GM18498 (cell line): ENCODE data around the gene RAPGEF5.

Experiments used
- ATAC-seq: cut with Tn5 transposase; IDR thresholded peaks from one replicate; pipeline ENCODE4 v1.9.1; 2021; ENCODE audit warnings: mild to moderate bottlenecking, moderate library complexity; ENCODE audit not compliant: unreplicated experiment

RAPGEF5 gene

GRCh38 chr7:22195397-22196172 lies 161.4 kb downstream of the RAPGEF5 start:
- ATAC-seq, result no peak

GRCh38 chr7:22194658-22195273 lies 162.2 kb downstream of the RAPGEF5 start:
- ATAC-seq, result no peak

- no peak for ATAC-seq
Measured at GRCh38 chr7:22193450-22193983, 163.4 kb downstream of the RAPGEF5 start.

GRCh38 chr7:22192801-22193200 lies 164.2 kb downstream of the RAPGEF5 start:
- ATAC-seq, result no peak

- ATAC-seq, result no peak
Measured at GRCh38 chr7:22190736-22191135, 166.2 kb downstream of the RAPGEF5 start.

- no peak for ATAC-seq
Measured at GRCh38 chr7:22189741-22190140, 167.2 kb downstream of the RAPGEF5 start.

DNA sequence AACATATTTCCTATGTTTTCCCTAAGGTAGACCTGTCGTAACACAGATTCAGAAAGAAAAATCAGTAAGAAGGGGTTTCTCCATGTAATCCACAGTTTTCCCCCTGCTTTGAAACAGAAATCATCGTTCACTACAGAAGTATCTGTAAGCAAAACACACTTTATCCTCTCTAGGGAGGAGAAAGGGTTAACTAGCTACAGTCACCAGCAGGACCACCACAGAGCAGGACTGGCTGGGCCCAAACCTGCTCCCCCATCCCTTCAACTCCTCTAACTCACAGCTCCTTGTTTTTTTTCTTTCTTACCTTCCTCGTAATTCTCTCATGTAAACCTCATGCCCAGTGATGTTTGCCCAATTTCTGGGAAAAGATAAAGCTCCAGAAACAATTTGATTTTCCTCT lies 167.7 kb downstream of the RAPGEF5 start:
- ATAC-seq, result no peak

GRCh38 chr7:22187691-22188348 lies 169.1 kb downstream of the RAPGEF5 start:
- no peak for ATAC-seq

DNA sequence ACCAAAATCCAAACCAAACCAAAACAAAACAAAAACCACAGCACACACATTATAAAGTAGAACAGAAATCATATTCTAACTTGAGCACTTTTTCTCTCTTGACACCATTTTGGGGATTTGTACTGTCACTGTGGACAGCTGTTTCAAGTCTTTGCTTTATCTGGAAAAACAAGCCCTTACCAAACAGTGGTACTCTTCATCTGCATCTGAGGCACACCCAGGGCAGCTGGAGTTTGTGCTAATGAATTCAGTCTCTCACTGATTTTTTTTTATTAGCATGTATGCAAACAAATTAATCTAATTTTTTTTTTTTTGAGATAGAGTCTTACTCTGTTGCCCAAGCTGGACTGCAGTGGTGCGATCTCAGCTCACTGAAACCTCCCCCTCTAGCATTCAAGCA lies 171.4 kb downstream of the RAPGEF5 start:
- ATAC-seq, result no peak

DNA sequence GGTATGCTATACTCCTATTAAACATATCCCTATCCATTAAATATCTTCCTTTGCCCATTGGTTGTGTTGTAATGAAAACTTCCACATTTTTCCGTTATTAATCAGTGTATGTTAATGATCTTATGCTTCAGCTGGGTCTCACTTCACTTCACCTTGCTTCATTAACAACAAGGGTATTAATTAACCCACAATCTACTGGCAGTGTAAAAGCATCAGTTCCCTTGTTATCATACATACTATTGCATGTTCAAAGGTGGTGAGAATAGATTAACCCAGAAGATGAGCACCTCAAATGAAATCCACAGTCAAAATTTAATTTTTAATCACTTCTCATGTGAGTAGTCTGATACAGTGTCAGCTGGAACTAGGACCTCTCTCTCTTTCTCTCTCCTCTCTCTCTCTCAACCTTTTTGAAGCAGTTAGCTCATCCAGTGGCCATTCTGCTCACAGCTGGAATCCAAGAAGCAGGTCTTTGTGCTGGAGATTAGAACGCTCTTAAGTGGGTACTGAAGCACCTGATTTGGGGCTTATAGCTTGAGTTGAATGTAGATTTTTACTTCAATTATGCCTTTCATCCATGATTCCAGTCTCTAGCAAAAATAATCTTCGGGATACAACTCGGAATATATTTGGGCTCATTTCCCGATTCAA lies 172.3 kb downstream of the RAPGEF5 start:
- no peak for ATAC-seq

DNA sequence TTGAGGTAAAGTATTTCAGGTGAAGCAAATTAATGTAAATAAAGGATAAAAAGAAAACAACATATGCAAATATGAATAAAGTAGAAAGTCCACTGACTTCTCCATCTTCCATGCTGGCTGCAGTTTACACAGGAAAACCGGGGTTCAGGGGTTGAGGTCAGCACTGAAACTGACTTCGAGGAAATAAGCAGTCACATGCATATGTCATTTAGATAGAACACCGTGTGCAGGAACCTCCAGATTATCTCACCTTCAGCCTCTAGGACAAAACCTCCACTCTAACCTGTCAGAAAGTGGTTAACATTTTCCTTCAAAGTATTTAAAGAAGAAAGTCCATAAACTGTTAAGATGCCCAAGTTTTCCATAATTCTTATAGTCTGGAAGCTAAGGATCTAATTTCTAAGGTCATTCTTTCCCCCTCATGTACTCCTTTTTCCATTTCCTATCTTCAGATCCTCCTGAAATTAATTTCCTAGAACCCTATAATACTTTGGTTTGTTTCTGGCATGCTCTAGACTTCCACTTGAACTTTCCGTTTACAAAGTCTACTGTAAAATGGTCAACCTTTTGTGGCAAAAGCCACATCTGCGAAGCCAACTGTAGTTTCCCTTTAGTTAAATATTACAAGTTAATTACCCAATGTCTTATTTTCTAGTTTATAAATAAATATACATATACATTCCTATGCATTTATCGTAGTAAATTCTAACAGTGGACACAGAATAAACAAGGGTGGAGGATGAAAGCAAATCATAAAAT lies 173.3 kb downstream of the RAPGEF5 start:
- no peak for ATAC-seq

GRCh38 chr7:22182149-22182548 lies 174.8 kb downstream of the RAPGEF5 start:
- no peak for ATAC-seq

DNA sequence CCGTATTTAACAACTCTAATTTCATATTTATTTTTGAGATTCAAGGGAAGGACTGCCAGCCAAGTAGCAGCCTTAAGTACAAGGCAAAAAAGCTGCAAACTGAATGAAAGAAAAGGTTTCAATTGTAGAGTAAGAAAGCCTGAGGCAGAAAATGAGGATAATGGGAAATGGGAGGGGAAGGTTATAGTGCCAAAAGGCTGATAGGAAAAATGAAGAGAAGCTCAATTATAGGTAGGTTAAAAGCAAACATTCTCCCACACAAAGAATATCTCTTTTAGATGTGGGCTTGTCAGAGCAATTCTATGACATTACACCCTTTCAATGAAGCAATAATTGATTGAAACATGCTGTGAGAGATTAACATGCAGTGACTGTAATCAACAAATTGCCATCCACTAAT lies 175.3 kb downstream of the RAPGEF5 start:
- no peak for ATAC-seq

DNA sequence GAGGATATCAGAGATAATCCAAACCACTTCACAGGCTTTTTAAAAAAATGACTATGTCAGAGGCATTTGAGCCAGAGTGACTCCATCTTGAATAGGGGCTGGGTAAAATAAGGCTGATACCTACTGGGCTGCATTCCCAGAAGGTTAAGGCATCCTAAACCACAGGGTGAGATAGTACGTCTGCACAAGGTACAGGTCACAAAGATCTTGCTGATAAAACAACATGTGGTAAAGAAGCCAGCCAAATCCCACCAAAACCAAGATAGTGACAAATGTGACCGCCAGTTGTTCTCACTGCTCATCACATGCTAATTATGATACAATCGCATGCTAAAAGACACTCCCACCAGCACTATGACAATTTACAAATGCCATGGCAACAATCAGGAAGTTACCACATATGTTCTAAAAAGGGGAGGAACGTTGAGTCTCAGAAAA lies 177.5 kb downstream of the RAPGEF5 start:
- no peak for ATAC-seq

DNA sequence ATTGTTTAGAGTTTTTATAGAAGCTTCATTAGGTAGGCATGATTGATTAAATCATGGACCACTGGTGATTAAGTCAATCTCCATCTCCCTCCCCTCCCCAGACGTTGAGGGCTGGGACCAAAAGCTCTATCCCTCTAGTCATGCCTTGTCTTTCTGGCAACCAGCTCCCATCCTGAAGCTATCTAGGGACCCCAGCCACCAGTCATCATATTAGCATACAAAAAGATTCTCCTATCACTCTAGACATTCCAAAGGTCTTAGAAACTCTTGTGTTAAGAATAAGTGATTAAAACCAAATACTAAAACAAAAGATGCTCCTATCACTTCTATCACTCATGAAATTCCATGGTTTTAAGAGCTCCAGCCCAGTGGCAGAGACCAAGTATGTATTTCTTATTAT lies 178.2 kb downstream of the RAPGEF5 start:
- no peak for ATAC-seq

DNA sequence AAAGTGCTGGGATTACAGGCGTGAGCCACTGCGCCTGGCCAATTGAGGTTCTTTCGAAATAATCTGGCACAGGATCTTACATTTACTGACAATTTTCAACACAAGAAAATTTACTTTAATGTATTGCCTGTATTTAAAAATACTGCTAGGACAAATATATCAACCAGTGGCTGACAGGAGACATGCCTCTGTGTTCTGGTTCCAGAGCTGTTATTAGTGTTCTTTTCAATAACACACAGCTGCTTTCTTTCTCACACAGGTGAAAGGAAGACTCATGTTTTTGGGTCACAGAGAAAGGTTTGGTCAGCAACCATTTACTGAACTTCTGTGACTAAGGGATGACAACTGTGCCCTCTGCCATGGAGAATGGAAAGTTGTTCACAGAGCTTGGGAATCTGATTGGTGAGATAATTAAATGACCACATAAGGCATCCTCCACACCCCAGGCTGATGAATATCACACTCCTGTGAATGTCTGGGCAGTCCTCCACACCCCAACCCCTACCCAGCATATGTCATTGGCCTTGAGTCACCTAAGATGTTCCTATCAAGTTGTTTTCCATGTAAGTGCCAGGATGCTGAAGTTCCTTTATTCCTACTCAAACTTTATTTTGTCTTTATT lies 180.1 kb downstream of the RAPGEF5 start:
- no peak for ATAC-seq

- no peak for ATAC-seq
Measured at GRCh38 chr7:22174574-22174953, 182.4 kb downstream of the RAPGEF5 start.

- peak; percentile 94 for ATAC-seq
Measured at GRCh38 chr7:22173685-22174573, 183.0 kb downstream of the RAPGEF5 start.

DNA sequence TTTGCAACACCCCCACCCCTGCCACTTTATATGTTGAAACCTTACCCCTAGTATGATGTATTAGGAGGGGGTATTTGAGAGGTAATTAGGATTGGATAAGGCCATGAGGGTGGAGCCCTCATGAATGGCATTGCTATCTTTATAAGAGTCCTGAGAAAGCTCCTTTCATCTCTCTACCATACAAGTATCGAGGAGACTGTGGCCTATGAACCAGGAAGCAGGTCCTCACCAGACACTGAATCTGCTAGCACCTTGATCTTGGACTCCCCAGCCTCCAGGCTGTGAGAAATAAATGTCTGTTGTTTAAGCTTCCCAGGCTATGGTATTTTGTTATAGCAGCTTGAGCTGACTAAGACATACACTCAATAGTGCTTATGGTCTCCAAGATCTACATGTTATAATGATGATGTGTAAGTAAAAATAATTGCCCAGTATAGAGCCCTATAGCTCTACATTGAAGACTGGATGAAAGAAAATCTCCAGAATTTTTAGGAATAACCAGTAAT lies 188.8 kb downstream of the RAPGEF5 start:
- ATAC-seq, result no peak
